Stimulated activated CD8-positive, alpha-beta memory T cell treated with anti-CD3 and anti-CD28 coated beads, Interleukin-7, amount 100 ng/mL, for 48 hours (primary cell): ENCODE data around the gene SLC6A8.
"Not testable (repeated sequence)": the region's sequence is repeated elsewhere in the genome, so short reads cannot be mapped to it uniquely, and the experiment has no call there.

Source experiments
- DNase-seq, 2 donors: peaks; one replicate each; pipeline ENCODE4 v3.0.0-alpha.2; 2020; ENCODE audit warnings: low read depth in 1 of 2; ENCODE audit errors: extremely low read depth in 1 of 2

SLC6A8 gene

GRCh38 chrX:153691032-153691827 is 3.5 kb downstream of the SLC6A8 start:
- DNase-seq: not testable (repeated sequence)

GRCh38 chrX:153692003-153692402 is 4.3 kb downstream of the SLC6A8 start:
- no peak for DNase-seq

GRCh38 chrX:153692611-153693156 is 5.0 kb downstream of the SLC6A8 start:
- DNase-seq: no peak

- DNase-seq: no peak
These were observed 5.7 kb downstream of the SLC6A8 start for GRCh38 chrX:153693216-153694086.

- not testable (repeated sequence) for DNase-seq
These were observed 6.5 kb downstream of the SLC6A8 start for GRCh38 chrX:153694256-153694655.

GRCh38 chrX:153694687-153695270 is 7.1 kb downstream of the SLC6A8 start:
- DNase-seq: no peak

- DNase-seq: no peak
These were observed 8.4 kb downstream of the SLC6A8 start for GRCh38 chrX:153696100-153696499.

- not testable (repeated sequence) for DNase-seq
These were observed 8.8 kb downstream of the SLC6A8 start for GRCh38 chrX:153696538-153696937.

GRCh38 chrX:153696986-153697722 is 9.4 kb downstream of the SLC6A8 start:
- DNase-seq: not testable (repeated sequence)

- DNase-seq: no peak
These were observed 10.5 kb downstream of the SLC6A8 start for GRCh38 chrX:153697924-153698865.

- DNase-seq: not testable (repeated sequence)
These were observed 11.6 kb downstream of the SLC6A8 start for GRCh38 chrX:153699210-153699783.

GRCh38 chrX:153699784-153700371 is 12.2 kb downstream of the SLC6A8 start:
- DNase-seq: not testable (repeated sequence)

GRCh38 chrX:153700376-153700945 is 12.7 kb downstream of the SLC6A8 start:
- DNase-seq: no peak

GRCh38 chrX:153700967-153701366 is 13.2 kb downstream of the SLC6A8 start:
- no peak for DNase-seq

GRCh38 chrX:153701706-153702105 is 14.0 kb downstream of the SLC6A8 start:
- DNase-seq: no peak

- DNase-seq: no peak
These were observed 14.8 kb downstream of the SLC6A8 start for GRCh38 chrX:153702336-153703035.

GRCh38 chrX:153703036-153703370 is 15.3 kb downstream of the SLC6A8 start:
- no peak for DNase-seq

GRCh38 chrX:153704021-153704526 is 16.3 kb downstream of the SLC6A8 start:
- no peak for DNase-seq
